HG02943 (cell line): ENCODE data around the gene PROS1.
"Not testable (repeated sequence)": the region's sequence is repeated elsewhere in the genome, so short reads cannot be mapped to it uniquely, and the experiment has no call there.

ENCODE experiments used
- ATAC-seq: cut with Tn5 transposase; IDR thresholded peaks from one replicate; pipeline ENCODE4 v1.9.1; 2021; ENCODE audit warnings: mild to moderate bottlenecking, low read depth, moderate library complexity; ENCODE audit not compliant: unreplicated experiment

The PROS1 gene

DNA sequence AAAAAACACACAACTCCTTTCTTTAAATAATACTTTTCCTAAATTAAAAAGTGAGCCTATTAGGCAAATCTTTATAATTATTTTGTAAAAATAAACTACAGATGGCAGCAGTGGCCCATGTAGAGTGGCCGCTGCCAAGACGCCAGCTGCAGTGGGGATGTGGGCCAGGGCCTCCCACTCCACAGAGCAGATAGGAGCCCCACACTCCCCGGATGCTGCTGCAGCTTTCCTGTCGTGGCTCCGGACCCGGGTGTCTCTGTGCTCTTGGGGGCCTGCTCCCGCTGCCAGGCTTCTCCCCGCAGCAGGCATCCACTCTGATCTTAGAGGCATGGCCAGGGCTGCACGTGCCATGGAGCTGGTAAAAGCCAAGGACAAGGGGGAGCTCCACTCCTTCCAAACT lies 67.5 kb downstream of the PROS1 start:
- ATAC-seq = no peak

DNA sequence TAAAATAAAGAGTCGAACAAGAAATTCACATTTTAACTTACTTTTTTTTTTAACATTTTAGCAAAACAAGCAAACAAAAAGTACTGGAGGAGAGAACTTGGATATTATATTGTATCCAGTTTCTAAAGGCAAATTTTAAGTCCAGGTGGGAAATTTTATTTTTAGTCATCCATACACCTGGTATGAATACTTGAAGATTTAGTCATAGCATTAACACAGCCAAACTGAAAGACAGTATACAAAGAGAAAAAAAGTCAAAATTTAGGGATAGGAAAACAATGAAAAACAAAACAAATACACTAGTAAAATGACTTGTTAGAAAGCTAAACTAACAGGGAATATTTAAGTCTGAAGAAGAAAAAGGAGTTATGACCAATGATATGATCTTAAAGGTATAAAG lies 69.1 kb downstream of the PROS1 start:
- no peak for ATAC-seq

DNA sequence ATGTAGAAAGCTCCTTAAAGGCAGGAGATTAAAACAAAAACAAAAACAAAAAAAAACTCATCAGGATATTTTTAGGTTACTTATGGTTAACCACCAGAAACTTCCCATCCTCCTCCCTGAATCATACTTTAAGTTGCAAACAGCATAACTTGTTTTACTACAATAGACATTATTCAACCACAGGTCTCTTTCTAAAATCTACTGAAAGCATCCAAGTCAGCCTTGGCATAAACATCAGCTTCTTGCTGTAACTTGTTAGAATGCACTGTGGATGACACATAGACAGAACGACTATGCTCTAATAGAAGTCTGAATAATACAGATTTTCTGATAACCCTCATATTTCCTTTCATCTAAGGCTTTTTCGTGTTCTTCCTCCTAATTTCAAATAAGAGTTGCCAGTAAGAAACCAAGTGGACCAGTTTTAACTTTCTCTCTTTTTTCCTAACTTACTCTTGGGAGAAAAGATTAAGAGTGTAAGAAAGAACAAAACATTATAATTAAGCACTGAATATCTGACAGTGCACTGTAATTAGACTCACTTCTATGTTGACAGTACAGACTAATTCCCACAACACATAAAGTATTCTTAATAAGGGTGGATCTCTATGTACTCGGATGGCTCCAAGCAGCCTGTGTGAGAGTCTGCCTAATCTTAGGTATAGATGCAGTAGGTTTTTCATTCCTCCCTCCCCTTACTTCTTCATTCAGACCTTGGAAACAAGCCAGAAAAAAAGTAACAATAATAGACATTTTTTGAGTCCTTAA lies 95.3 kb downstream of the PROS1 start:
- not testable (repeated sequence) for ATAC-seq

DNA sequence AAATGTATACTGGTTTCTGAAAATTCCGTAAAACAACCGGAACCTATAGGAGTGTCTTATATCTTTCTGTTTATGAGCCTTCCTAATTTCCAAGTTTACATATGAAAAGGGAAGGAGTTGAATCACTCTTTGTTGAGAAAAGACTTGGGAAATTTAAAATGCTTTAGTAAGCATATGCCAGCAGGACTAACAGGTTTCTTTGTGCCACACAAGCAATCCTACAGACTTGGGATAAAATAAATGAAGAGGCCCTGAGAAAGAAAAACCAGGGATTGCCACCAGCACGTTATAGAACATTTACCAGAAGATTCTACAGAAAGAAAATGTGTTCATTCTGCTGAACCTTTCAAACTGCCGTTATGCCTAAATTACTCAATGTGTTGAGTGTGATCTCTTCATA lies 96.3 kb downstream of the PROS1 start:
- ATAC-seq = not testable (repeated sequence)

DNA sequence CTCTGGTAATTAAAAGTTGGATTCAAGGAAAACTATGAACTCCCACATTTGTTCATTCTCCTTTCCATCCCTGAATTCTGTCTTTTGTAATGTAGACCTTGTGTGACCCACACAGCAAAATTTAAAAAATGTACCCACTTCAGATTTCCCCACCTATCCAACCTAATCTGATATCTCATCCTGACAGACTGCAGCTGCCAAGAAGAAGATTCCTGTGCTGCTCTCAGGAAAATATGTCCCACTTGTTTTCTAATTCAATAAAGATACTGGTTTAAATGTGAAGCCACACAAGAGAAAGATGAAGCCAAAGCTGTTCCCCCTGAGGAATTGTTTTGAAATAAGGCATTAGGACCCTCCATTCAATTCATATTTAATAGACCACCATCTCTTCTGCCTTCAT lies 100.3 kb downstream of the PROS1 start:
- not testable (repeated sequence) for ATAC-seq

DNA sequence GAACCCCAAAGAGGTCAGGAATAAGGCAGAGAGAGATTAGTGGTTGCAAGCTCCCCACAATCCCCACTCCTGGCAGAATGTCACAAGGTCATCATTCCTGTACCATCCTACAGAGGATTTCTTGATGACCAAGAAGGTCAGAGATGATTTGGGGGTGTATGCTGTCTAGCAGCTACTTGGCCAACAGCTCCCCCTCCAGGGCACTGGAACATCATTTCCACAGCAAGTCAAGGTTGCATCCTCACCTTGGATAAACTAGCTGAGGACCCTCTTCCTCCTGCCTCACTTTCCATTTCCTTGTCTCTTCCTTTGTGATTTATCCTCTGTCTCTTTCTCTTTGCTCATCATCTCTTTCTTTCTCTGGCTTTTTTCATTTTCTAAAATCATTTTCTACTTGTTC lies 106.3 kb downstream of the PROS1 start:
- ATAC-seq = no peak

DNA sequence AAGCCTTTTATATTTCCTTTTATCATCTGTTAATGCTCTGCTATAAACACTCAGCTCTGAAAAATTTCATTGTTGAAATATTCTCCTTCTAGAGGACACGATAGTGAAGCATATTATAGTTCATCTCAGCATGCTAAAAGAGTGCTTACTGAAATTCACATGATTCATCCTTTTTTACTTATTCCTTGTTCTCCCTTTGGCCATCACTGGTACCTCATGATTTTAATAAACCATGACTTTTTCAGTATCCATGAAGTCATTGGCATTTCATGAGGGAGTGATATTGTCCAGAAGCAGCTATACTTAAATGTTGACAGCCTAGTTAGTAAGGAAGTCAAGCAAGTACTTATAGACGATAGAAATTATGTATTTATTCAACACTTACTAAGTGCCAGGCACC lies 112.7 kb downstream of the PROS1 start:
- no peak for ATAC-seq

DNA sequence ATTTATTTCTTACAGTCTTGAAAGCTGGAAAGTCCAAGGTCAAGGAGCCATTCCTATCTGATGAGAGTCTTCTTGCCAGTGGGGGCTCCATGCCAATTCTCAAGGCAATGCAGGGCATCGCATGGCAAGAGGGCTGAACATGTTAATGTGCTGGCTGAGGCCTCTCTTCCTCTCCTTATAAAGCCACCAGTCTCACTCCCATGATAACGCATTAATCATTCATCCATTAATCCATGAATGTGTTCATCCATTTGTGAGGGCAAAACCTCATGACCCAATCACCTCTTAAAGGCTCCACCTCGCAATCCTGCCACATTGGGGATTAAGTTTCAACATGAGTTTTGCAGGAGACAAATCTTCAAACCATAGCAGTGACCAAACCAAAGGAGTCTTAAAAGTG lies 118.3 kb downstream of the PROS1 start:
- ATAC-seq = no peak

DNA sequence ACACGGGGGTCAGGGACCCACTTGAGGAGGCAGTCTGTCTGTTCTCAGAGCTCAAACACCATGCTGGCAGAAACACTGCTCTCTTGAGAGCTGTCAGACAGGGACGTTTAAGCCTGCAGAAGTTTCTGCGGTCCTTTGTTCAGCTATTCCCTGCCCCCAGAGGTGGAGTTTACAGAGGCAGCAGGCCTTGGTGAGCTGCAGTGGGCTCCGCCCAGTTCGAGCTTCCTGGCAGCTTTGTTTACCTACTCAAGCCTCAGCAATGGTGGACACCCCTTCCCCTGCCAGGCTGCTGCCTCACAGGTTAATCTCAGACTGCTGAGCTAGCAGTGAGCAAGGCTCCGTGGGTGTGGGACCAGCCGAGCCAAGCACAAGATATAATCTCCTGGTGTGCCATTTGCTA lies 121.5 kb downstream of the PROS1 start:
- not testable (repeated sequence) for ATAC-seq

DNA sequence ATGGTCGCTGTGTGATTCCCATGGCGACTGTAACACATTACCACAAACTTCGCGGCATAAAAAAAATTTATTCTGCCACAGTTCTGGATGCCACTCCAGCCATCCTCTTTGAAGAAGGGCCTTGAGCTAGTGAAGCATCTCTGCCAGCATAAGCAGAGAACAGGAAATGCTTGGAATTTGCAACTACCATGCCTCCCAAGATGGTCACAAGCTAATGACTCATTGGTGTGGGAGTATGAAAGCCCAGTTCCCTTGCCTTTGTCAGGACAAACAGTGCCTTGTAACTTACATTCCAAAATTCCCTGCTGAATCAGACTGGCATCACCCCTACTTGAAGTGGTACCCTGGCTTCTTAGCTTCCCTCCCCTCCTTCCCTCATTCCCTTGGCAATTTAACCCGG lies 129.7 kb downstream of the PROS1 start:
- no peak for ATAC-seq

DNA sequence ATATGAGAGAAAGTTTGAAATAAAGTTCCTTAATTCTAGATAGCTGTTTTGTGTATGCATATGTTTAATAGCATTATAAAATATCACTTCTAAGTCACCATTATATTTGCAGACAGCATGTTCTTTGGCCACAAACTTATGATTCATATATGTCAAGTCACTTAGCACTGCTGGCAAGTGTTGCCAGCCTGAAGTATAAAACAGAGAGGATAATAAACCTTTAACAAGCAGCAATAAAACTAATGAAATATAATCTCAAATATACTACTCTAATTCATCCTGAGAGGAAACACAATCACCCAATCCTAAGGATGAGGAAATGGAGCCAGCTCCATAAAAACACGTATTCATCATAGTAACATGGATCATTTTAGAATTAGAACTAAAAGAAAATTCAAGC lies 134.5 kb downstream of the PROS1 start:
- ATAC-seq = not testable (repeated sequence)
